ENCODE data around the gene STIP1. TPM values are rescaled to one million over a fixed set of nuclear protein-coding genes. Genes with fewer than 3 reads are reported as not detected.

STIP1 gene
- total and polyA plus RNA-seq, 10 of the 15 experiments (the other 5 are each of a cell fraction or from before 2014, with no cell fraction given) = 25.2 to 291 (median 191) TPM

DNA sequence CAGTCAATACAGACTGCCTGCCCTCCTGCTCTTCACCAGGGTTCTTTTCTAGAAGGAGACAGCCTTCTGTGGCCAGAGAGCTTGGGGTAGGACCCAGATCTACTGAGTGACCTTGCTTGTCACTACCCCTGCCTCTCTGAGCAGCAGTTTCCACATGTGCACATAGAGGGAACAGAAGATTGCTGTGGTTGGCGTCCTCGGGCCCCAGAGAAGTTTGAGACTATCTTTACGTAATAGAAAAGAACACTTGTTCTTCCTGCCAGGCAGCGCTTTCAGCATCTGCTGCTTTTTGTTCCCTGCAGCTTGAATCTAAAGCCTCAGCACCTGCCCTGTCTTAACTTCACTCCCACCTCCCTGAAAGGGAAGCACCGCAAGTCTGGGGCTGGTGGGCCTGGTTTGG is 53.0 kb downstream of the STIP1 start:
- ChIA-PET CTCF (interaction anchor here (0.6 to 6.2 kb wide), 6 partner anchors 12 to 1411 kb away, joined by 3 to 31 read pairs (median 4); partner anchors contain the start of genes FERMT3 and PLCB3), POLR2A (interaction anchor here (0.6 to 3.0 kb wide), 9 partner anchors 9 to 53 kb away, joined by 3 to 21 read pairs (median 3); partner anchors contain the start of genes DNAJC4, FERMT3 and STIP1), SMC1A (ENCODE audit: uncharacterized antibody, unreplicated experiment) (no interaction called here), RAD21 (ENCODE audit: unreplicated experiment) (interaction anchor here (0.9 to 1.1 kb wide), 2 partner anchors 29 to 34 kb away, joined by 3 read pairs; no protein-coding TSS in a partner anchor)
- TF ChIP-seq SIX5 (IDR thresholded peaks at IDR 0.05; ENCODE audit: low read depth, low read length, severe bottlenecking) (no peak), SUPT20H (IDR thresholded peaks at IDR 0.05; ENCODE audit: borderline replicate concordance, control insufficient read depth, low read depth, low read length) (no peak), SRF (IDR thresholded peaks at IDR 0.05; ENCODE audit: low read depth in 2 of 2, low read length in 2 of 2) (no peak), NR2C2 (IDR thresholded peaks at IDR 0.05; ENCODE audit: borderline replicate concordance, control insufficient read depth, insufficient read length, low read depth) (no peak), ATF3 (IDR thresholded peaks at IDR 0.05; ENCODE audit: borderline replicate concordance, extremely low read depth, low read depth, low read length) (no peak), IKZF2 (IDR thresholded peaks at IDR 0.05) (no peak), FOS (IDR thresholded peaks at IDR 0.05; ENCODE audit: borderline replicate concordance, extremely low read depth, insufficient read length) (no peak), NRF1 (conservative IDR thresholded peaks at IDR 0.05; ENCODE audit: low read depth, low read length) (no peak), CHD2 (IDR thresholded peaks at IDR 0.05; ENCODE audit: borderline replicate concordance, low read depth, low read length) (no peak), BACH1 (IDR thresholded peaks at IDR 0.05; ENCODE audit: borderline replicate concordance) (no peak), YBX1 (IDR thresholded peaks at IDR 0.05) (no peak), MYC (IDR thresholded peaks at IDR 0.05; ENCODE audit: insufficient read depth, insufficient read length, insufficient replicate concordance, low read length, severe bottlenecking) (no peak), HDAC6 (IDR thresholded peaks at IDR 0.05; ENCODE audit: unreplicated experiment) (no peak), IRF3 (IDR thresholded peaks at IDR 0.05) (no peak), MTA3 (IDR thresholded peaks at IDR 0.05; ENCODE audit: borderline replicate concordance, low read length) (no peak)
- TF ChIP-seq, protein P1, sequence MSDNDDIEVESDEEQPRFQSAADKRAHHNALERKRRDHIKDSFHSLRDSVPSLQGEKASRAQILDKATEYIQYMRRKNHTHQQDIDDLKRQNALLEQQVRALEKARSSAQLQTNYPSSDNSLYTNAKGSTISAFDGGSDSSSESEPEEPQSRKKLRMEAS (IDR thresholded peaks at IDR 0.05; ENCODE audit: low read depth, low read length) = no peak
- TF ChIP-seq, protein P2, sequence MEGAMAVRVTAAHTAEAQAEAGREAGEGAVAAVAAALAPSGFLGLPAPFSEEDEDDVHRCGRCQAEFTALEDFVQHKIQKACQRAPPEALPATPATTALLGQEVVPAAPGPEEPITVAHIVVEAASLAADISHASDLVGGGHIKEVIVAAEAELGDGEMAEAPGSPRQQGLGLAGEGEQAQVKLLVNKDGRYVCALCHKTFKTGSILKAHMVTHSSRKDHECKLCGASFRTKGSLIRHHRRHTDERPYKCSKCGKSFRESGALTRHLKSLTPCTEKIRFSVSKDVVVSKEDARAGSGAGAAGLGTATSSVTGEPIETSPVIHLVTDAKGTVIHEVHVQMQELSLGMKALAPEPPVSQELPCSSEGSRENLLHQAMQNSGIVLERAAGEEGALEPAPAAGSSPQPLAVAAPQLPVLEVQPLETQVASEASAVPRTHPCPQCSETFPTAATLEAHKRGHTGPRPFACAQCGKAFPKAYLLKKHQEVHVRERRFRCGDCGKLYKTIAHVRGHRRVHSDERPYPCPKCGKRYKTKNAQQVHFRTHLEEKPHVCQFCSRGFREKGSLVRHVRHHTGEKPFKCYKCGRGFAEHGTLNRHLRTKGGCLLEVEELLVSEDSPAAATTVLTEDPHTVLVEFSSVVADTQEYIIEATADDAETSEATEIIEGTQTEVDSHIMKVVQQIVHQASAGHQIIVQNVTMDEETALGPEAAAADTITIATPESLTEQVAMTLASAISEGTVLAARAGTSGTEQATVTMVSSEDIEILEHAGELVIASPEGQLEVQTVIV (IDR thresholded peaks at IDR 0.05; ENCODE audit: borderline replicate concordance, partially characterized antibody) = no peak
- Histone ChIP-seq H3K9ac (ENCODE audit: control insufficient read depth, insufficient read depth, low read length) (no peak overlapping the region; the same call in 1 of the 2 replicates), H3K36me3 (ENCODE audit: control insufficient read depth in 2 of 2, insufficient read depth in 2 of 2, low read length in 1 of 2) (peaks cover 0 to 10% of the 10 kb centered on the region in 2 experiments; a peak in 2 of 4 replicates), H3K4me2 (ENCODE audit: control insufficient read depth, insufficient read depth) (peak overlapping the region; percentile 38; the same call in 1 of the 2 replicates), H3K9me3 (replicated peaks; ENCODE audit: control insufficient read depth, insufficient read depth, low read length) (no peaks in the 10 kb centered on the region), H3K27ac (ENCODE audit: control insufficient read depth, insufficient read depth) (peak overlapping the region; percentile 92), H4K20me1 (ENCODE audit: control insufficient read depth, insufficient read depth) (no peaks in the 10 kb centered on the region), H3K79me2 (ENCODE audit: control insufficient read depth, insufficient read depth, low read length) (peaks cover 29% of the 10 kb centered on the region), H2AFZ (ENCODE audit: control insufficient read depth, low read depth, low read length) (no peak overlapping the region), H3K27me3 (replicated peaks in 1 of 2; ENCODE audit: control insufficient read depth in 2 of 2, insufficient read depth in 2 of 2, low read length in 1 of 2) (no peaks in the 10 kb centered on the region), H3K4me3 (no peak overlapping the region), H3K4me1 (ENCODE audit: control insufficient read depth, insufficient read depth, low read length) (peaks cover 47% of the 10 kb centered on the region)
- ATAC-seq (no peak), FAIRE-seq (no peak), DNase-seq (ENCODE audit: low read depth, low spot score) (no peak)
- 43% methylated on average over 5 of the region's 5 CpGs for WGBS (ENCODE audit: insufficient coverage, insufficient replicate concordance, low lambda C conversion rate, missing lambda C conversion rate)
- in situ Hi-C loops (cut with MboI) (loop anchor here (25.0 kb wide), 1 partner anchor 1623 kb away; the partner anchor contains the start of genes CFL1, EFEMP2 and MUS81), intact Hi-C loops (cut with micrococcal nuclease; ENCODE audit: unreplicated experiment) (no loop called here)
- BruUV-seq (replicated peaks) = no TSS peak

All from GM12878 (cell line).